Measurements from ENCODE around the gene NR3C1.

The NR3C1 gene

DNA sequence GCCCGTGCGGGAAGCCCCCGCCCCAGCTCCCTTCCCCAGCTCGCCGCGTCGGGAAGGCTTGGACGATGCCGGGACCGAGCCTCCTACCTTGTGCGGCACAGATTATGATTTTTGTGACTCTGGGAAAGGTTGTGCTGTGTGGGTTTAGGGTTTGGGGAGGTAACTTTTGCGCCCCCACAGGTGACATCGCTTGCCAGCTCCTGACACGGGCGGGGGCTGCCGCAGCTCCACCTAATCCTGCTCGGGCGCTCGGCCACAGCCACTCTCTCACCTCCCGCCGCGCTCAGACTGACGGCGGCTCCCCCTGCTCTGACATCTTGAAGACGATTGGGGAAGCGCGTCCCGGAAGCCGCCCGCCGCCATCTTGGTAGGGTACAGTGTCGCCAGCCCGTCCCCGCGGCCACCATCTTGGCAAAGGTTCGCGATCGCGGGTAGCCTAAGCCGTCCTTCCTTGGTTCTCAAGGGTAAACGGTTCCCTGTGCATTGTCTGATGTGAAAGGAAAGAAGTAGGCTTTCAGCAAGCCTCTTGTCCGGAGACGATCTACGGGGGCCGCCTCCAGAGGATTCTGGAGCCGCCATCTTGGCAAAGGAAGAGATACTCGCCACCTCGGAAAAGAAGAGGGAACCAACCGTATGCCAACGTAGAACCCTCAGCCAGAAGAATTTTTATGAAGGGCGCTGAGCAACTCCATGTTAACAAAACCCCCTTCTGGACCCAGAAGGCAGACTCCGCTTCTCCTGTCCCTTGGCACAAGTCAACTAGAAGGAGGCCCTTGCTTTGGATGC is 1.8 kb upstream of the NR3C1 start:
- TF ChIP-seq, protein P1, sequence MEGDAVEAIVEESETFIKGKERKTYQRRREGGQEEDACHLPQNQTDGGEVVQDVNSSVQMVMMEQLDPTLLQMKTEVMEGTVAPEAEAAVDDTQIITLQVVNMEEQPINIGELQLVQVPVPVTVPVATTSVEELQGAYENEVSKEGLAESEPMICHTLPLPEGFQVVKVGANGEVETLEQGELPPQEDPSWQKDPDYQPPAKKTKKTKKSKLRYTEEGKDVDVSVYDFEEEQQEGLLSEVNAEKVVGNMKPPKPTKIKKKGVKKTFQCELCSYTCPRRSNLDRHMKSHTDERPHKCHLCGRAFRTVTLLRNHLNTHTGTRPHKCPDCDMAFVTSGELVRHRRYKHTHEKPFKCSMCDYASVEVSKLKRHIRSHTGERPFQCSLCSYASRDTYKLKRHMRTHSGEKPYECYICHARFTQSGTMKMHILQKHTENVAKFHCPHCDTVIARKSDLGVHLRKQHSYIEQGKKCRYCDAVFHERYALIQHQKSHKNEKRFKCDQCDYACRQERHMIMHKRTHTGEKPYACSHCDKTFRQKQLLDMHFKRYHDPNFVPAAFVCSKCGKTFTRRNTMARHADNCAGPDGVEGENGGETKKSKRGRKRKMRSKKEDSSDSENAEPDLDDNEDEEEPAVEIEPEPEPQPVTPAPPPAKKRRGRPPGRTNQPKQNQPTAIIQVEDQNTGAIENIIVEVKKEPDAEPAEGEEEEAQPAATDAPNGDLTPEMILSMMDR (IDR thresholded peaks at IDR 0.05; ENCODE audit: control extremely low read depth, extremely low read depth, low read depth, missing control alignments): peak; percentile 23
- peak; percentile 77 for DNase-seq (ENCODE audit: extremely low spot score)
- CTCF ChIA-PET: interaction anchor here (0.8 to 2.7 kb wide), 19 partner anchors 8 to 574 kb away, joined by 3 to 20 read pairs (median 5); no protein-coding TSS in a partner anchor
- POLR2A ChIA-PET: interaction anchor here (1.1 to 1.6 kb wide), 2 partner anchors 9 to 403 kb away, joined by 3 to 6 read pairs; no protein-coding TSS in a partner anchor

DNA sequence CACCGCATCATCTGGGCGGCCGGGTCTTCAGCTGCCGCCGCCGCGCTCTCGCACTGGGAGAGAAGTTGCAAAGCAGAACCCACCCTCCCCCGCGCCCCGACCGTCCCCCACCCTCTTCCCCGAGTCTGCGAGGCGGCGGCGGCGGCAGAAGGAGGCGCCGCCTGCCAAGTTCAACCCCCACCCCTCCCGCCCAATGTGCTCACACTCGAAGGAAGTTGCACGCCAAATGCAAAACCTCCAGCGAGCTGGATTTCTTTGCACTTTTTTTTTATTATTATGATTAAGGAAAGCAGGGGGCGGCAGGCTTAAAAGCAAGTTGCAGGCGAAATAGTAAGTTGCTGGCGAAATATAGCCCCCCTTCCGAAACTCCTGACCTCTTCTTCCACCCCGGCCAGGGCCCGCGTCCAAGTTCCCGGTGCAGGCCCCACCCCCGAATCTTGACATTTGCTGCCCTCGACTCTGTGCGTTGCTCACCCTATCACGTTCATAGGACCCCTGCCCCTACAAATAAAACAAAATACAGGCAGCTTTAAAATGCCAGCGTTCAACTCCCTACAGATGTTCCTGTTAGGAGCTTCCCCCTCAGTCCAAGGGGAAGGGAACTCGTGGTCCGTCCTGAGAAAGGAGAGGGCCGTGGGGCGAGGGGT is 1.1 kb upstream of the NR3C1 start:
- CTCF ChIA-PET: interaction anchor here (0.7 to 2.7 kb wide), 34 partner anchors 9 to 575 kb away, joined by 3 to 20 read pairs (median 4); no protein-coding TSS in a partner anchor
- POLR2A ChIA-PET: interaction anchor here (0.5 to 1.6 kb wide), 11 partner anchors 10 to 578 kb away, joined by 3 to 6 read pairs (median 4); no protein-coding TSS in a partner anchor
- DNase-seq (ENCODE audit: extremely low spot score): peak; percentile 69
- TF ChIP-seq, protein P1 (IDR thresholded peaks at IDR 0.05; ENCODE audit: control extremely low read depth, extremely low read depth, low read depth, missing control alignments): no peak

DNA sequence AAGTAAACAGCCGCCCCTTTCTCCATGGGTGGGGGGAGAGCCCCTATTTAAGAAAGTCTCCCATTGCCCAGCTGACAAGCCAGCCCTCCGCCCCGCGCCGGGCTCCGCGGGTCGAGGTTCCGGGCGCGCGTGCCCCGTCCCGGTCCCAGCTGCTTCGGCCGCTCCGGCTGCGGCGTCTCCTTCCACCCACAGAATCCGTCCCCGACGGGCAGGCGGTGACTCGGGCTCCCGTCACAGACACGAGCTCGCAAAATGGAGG is 223 bp downstream of the NR3C1 start:
- TF ChIP-seq, protein P1 (IDR thresholded peaks at IDR 0.05; ENCODE audit: control extremely low read depth, extremely low read depth, low read depth, missing control alignments): no peak
- ChIA-PET CTCF (interaction anchor here (0.7 to 2.7 kb wide), 22 partner anchors 8 to 425 kb away, joined by 3 to 20 read pairs (median 4); no protein-coding TSS in a partner anchor), POLR2A (interaction anchor here (1.3 kb wide), 1 partner anchor 422 kb away, joined by 4 read pairs; no protein-coding TSS in a partner anchor)
- DNase-seq (ENCODE audit: extremely low spot score): no peak

DNA sequence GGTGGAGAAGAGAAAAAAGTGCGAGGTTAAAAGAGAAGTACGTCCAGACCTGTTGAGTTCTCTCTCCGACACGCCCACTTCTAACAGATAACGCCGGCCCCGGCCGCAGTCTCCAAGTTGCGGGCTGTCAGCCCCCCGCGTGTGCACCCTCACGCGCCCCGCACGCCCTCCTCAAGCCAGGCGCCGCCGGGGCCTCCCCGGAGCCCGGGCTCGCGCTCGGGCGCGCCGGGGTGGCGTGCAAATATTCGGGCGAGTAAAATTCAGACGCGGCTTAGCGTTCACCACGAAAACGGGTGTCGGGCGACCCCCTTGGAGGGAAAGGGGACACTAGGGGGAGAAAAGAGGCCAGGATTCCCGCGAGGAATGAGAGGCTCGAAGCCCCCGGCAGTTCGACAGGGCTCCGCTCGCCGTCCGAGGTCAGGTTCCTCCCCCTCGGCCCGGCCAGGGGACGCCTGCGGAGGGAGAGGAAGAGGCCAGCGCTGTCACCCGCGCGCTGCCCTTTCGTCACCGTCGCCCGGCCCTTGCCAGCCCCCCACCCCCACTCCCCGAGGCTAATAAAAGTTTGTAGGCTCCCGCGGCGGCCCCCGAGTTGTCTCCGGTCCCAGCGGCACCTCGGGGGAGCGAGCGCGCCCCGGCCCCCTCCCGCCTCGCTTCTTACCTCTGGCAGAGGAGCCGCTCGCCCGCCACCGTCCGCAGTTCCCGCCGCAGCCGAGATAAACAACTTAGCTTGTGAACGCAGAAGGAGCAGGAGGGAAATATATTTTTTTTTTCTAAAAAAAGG is 743 bp downstream of the NR3C1 start:
- ChIA-PET CTCF (interaction anchor here (0.7 to 2.7 kb wide), 21 partner anchors 8 to 425 kb away, joined by 3 to 20 read pairs (median 4); no protein-coding TSS in a partner anchor), POLR2A (no interaction called here)
- peak; percentile 28 for DNase-seq (ENCODE audit: extremely low spot score)
- TF ChIP-seq, protein P1 (IDR thresholded peaks at IDR 0.05; ENCODE audit: control extremely low read depth, extremely low read depth, low read depth, missing control alignments): no peak

DNA sequence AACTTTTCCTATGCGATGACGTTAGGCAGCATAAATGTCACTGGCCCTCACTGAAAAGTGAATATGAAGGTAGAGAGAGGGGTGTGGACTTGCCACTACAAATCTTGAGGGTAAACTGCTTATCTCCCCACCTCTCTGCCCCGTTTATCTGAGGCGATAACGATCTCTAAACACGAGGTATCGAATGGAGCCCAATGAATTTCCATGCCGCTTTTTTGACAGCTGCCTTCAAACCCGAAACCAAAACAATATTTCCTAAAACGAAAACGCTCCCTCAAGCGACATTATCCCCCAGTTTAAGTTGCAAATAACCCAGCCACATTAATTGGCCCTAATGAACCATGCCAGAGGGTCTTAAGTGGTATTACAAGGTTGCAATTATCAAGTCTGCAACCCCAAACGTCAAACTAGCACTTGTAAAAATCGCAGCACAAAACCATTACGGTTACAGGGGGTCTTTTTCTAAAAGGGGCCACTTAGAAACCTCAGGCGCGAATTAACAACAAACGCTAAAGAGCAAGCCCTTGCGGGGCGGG is 1.4 kb downstream of the NR3C1 start:
- ChIA-PET POLR2A (no interaction called here), CTCF (interaction anchor here (0.7 to 2.1 kb wide), 3 partner anchors 289 to 423 kb away, joined by 3 to 6 read pairs (median 5); no protein-coding TSS in a partner anchor)
- no peak for DNase-seq (ENCODE audit: extremely low spot score)
- TF ChIP-seq, protein P1 (IDR thresholded peaks at IDR 0.05; ENCODE audit: control extremely low read depth, extremely low read depth, low read depth, missing control alignments): no peak
